SH-SY5Y (cell line): ENCODE data around the gene PLBD2.

Source experiments
- GATA2 ChIP-seq: IDR thresholded peaks from 2 replicates; pipeline ENCODE4 v1.6.1; 2011; ENCODE audit warnings: mild to moderate bottlenecking, low read depth, low read length
- GATA3 ChIP-seq: IDR thresholded peaks from 2 replicates; pipeline ENCODE4 v1.6.1; 2011; ENCODE audit warnings: low read depth, mild to moderate bottlenecking, low read length, moderate library complexity

Gene PLBD2

GRCh38 chr12:113329022-113329790, 29.2 kb upstream of the PLBD2 start:
- no peak for TF ChIP-seq GATA2
- TF ChIP-seq GATA3: no peak

GRCh38 chr12:113329791-113330417, 28.5 kb upstream of the PLBD2 start:
- no peak for TF ChIP-seq GATA3
- no peak for TF ChIP-seq GATA2

- TF ChIP-seq GATA3 (no peak), GATA2 (no peak)
These were observed 27.9 kb upstream of the PLBD2 start for GRCh38 chr12:113330505-113330904.

- TF ChIP-seq GATA2 (no peak), GATA3 (no peak)
These were observed 25.5 kb upstream of the PLBD2 start for GRCh38 chr12:113332688-113333417.

- TF ChIP-seq GATA3: no peak
- no peak for TF ChIP-seq GATA2
These were observed 25.0 kb upstream of the PLBD2 start for GRCh38 chr12:113333418-113333750.

- TF ChIP-seq GATA3 (no peak), GATA2 (no peak)
These were observed 24.3 kb upstream of the PLBD2 start for GRCh38 chr12:113333877-113334785.

GRCh38 chr12:113334786-113335539, 23.4 kb upstream of the PLBD2 start, which contains the start of gene SLC8B1:
TSS of gene SLC8B1 (minus strand) at chr12:113335109. CDS start at chr12:113332878, 2,231 bp downstream.
- TF ChIP-seq GATA3 (no peak), GATA2 (no peak)

GRCh38 chr12:113339540-113339939, 18.8 kb upstream of the PLBD2 start:
- TF ChIP-seq GATA2 (no peak), GATA3 (no peak)

GRCh38 chr12:113340061-113340460, 18.3 kb upstream of the PLBD2 start:
- TF ChIP-seq GATA3 (no peak), GATA2 (no peak)

- no peak for TF ChIP-seq GATA2
- TF ChIP-seq GATA3: no peak
These were observed 16.9 kb upstream of the PLBD2 start for GRCh38 chr12:113341535-113341934.

- TF ChIP-seq GATA2: no peak
These were observed 13.1 kb upstream of the PLBD2 start for GRCh38 chr12:113345318-113345717.

GRCh38 chr12:113346353-113346752, 12.0 kb upstream of the PLBD2 start:
- TF ChIP-seq GATA2 (no peak), GATA3 (no peak)

GRCh38 chr12:113347107-113347506, 11.3 kb upstream of the PLBD2 start:
- TF ChIP-seq GATA3 (no peak), GATA2 (no peak)
